WERI-Rb-1 (cell line): ENCODE measurements around the gene MYOM1.
"Not testable (repeated sequence)": the region's sequence is repeated elsewhere in the genome, so short reads cannot be mapped to it uniquely, and the experiment has no call there.

Source experiments
- DNase-seq: peaks from one replicate; pipeline ENCODE4 v3.0.0-alpha.2; 2020
- H3K27ac ChIP-seq: fragments of 250-450 bp; sonication (Bioruptor Pico); 2 replicates; pipeline ENCODE4 v1.5.1; 2020; ENCODE audit warnings: mild to moderate bottlenecking, moderate library complexity
- H3K27me3 ChIP-seq: fragments of 250-450 bp; sonication (Bioruptor Pico); 2 replicates; pipeline ENCODE4 v1.5.1; 2021; ENCODE audit warnings: mild to moderate bottlenecking, low read depth, moderate library complexity; ENCODE audit not compliant: insufficient read depth, severe bottlenecking
- H3K36me3 ChIP-seq: fragments of 250-450 bp; sonication (Bioruptor Pico); 2 replicates; pipeline ENCODE4 v1.5.1; 2020; ENCODE audit warnings: mild to moderate bottlenecking, moderate library complexity
- H3K4me3 ChIP-seq: 2 replicates; pipeline ENCODE4 v1.5.1; 2011; ENCODE audit warnings: low read depth, mild to moderate bottlenecking, control low read depth, low read length
- H3K9me3 ChIP-seq: fragments of 250-450 bp; sonication (Bioruptor Pico); 2 replicates; pipeline ENCODE4 v1.5.1; 2021; ENCODE audit warnings: mild to moderate bottlenecking, moderate library complexity; ENCODE audit not compliant: severe bottlenecking
- TF ChIP-seq, protein P1 (sequence below): IDR thresholded peaks from 2 replicates; pipeline ENCODE4 v1.5.1; 2011; ENCODE audit warnings: low read depth, mild to moderate bottlenecking, control low read depth, inconsistent platforms, low read length

The MYOM1 gene

DNA sequence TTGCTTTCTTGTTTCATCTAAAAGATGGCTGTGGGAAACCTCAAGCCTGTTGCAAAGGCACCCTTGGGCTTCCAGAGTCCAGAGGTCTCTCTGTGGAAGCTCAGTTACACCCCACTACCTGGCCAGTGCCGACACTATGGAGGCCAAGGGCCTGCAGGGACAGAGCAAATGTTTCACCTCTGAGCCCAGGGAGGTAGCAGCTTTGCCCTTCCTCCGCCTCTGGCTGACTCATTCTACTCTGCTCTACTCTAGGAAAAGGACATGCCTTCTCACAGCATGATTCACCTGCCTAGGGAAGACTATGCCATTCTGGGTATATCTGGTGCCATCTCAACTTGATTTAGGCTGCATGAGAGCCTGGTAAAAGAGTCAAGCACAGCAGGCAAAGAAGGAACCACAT lies 12.2 kb downstream of the MYOM1 start:
- peaks cover 3% of the 10 kb centered on the region for H3K9me3 ChIP-seq
- no peak overlapping the region for H3K4me3 ChIP-seq
- H3K27me3 ChIP-seq = no peaks in the 10 kb centered on the region
- no peak for DNase-seq
- H3K36me3 ChIP-seq = no peaks in the 10 kb centered on the region
- TF ChIP-seq, protein P1, sequence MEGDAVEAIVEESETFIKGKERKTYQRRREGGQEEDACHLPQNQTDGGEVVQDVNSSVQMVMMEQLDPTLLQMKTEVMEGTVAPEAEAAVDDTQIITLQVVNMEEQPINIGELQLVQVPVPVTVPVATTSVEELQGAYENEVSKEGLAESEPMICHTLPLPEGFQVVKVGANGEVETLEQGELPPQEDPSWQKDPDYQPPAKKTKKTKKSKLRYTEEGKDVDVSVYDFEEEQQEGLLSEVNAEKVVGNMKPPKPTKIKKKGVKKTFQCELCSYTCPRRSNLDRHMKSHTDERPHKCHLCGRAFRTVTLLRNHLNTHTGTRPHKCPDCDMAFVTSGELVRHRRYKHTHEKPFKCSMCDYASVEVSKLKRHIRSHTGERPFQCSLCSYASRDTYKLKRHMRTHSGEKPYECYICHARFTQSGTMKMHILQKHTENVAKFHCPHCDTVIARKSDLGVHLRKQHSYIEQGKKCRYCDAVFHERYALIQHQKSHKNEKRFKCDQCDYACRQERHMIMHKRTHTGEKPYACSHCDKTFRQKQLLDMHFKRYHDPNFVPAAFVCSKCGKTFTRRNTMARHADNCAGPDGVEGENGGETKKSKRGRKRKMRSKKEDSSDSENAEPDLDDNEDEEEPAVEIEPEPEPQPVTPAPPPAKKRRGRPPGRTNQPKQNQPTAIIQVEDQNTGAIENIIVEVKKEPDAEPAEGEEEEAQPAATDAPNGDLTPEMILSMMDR = no peak
- no peak overlapping the region for H3K27ac ChIP-seq

DNA sequence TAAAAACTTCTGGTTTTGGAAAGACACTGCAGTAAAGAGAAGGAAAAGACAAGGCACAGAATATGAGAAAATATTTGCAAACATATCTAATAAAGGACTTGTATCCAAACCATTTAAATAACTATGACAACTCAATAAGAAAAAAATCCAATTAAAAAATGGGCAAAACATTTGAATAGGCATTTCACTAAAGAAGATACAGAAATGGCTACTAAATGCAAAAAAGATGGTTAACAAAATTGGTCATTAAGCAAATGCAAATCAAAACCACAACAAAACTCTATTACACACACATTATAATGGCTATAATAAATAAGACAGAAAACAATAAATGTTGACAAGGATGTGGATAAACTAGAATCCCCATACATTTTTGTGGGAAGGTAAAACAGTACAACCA lies 14.5 kb downstream of the MYOM1 start:
- Histone ChIP-seq H3K27ac (no peak overlapping the region), H3K27me3 (no peaks in the 10 kb centered on the region), H3K4me3 (no peak overlapping the region), H3K9me3 (peaks cover 3% of the 10 kb centered on the region), H3K36me3 (no peaks in the 10 kb centered on the region)
- TF ChIP-seq, protein P1 = no peak
- DNase-seq = no peak

DNA sequence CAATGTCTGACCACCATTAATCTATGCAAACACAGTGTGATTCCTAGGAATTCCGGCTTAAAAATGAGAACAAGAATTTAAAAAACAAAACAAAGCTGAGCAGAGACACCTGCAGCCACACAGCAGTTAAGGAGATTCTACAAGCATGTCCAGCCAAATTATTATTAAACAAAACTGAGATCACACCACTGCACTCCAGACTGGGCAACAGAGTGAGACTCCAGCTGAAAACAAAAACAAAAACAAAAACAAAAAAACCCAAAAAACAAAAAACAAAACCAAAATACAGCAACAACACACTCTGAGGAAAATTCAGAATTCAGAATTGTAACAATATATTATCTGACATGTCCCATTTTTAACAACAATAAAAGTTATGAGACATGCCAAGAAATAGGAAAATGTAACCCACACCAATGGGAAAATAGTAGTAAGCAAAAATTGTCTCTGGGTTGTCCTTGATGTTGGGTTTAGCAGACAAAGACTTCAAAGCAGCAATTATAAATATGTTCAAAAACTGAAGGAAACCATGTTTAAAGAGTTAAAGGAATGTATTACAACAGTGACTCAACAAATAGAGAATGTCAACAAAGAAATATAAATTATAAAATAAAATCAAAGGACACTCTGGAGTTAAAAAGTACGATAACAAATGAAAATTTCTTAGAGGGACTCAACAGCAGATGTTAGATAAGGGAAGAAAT lies 19.7 kb downstream of the MYOM1 start:
- no peak overlapping the region for H3K4me3 ChIP-seq
- H3K36me3 ChIP-seq = no peaks in the 10 kb centered on the region
- no peak for DNase-seq
- H3K27ac ChIP-seq = no peak overlapping the region
- H3K9me3 ChIP-seq = no peaks in the 10 kb centered on the region
- no peaks in the 10 kb centered on the region for H3K27me3 ChIP-seq
- TF ChIP-seq, protein P1 = no peak

DNA sequence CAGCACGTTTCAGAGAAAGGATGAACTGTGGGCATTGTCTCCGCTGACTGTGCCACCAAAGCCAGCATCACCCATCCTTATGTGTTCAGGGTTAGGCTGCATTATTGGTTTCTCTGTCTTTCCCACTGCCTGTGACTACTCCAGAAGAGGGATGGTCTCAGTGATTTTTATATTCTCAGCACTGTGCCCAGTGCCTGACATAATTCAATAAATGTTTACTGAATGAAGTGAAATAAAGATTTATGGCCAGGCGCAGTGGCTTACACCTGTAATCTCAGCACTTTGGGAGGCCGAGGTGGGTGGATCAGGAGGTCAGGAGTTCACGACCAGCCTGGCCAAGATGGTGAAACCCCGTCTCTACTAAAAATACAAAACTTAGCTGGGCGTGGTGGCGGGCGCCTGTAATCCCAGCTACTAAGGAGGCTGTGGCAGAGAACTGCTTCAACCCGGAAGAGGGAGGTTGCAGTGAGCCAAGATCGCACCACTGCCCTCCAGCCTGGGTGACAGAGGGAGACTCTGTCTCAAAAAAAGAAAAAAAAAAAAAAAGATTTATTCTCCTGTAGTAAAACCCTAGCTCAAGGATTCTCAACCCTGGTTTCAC lies 21.4 kb downstream of the MYOM1 start:
- not testable (repeated sequence) for H3K36me3 ChIP-seq, DNase-seq, H3K27ac ChIP-seq, H3K4me3 ChIP-seq, H3K27me3 ChIP-seq, H3K9me3 ChIP-seq

DNA sequence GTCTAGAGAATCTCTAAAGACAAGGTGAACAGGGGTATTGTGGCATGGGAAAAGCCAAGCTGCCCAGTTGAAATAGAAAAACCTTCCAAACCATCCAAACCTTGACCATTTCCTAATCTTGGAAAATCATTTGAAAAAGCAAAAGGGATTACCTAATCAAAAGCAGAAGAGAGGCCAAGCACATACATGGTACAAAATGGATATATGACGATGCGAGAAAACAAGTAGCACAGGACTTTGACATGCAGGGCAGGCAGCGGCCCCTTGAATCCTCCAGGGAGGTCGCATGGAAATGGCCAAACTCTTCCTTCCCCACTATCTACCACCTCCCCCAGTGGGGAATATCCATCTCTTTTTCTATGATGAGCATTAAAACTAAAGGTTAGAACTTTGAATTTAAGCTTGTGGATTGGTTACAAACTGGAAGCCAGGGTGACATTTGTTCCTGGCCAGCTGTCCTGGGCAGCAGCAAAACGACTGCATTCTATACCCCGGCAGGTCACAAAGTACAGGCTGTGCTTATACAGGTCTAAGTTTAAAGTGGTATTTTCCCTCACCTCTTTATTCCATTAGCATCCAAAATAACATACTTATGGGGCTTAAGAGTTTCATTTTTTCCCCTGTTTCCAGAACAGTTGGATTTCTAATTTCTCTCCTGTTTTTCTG lies 24.7 kb downstream of the MYOM1 start:
- DNase-seq = no peak

DNA sequence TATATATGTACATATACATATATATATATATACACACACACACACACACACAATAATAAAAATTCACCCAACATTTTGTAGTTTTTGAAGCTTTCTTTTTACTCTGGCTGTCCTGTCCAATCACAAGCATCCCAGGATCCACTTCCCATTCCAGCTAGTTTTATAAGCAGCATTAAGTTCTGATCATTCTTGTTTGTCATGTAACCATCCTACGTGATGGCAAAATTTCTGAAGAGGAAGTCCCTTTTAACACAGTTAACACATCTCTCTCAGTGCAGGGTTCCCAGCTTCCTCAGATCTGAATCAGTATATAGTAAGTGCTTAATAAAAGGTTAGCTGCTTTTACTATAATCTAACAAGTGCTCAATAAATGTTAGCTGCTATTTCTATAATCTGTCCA lies 26.4 kb downstream of the MYOM1 start:
- no peaks in the 10 kb centered on the region for H3K36me3 ChIP-seq
- H3K9me3 ChIP-seq = no peaks in the 10 kb centered on the region
- H3K27ac ChIP-seq = no peak overlapping the region
- DNase-seq = no peak
- H3K4me3 ChIP-seq = no peak overlapping the region
- TF ChIP-seq, protein P1 = no peak
- no peaks in the 10 kb centered on the region for H3K27me3 ChIP-seq

More for the DNA sequence above, 24.7 kb downstream of the MYOM1 start:
- no peak overlapping the region for H3K4me3 ChIP-seq
- no peaks in the 10 kb centered on the region for H3K27me3 ChIP-seq
- TF ChIP-seq, protein P1 = no peak
- no peak overlapping the region for H3K27ac ChIP-seq
- no peaks in the 10 kb centered on the region for H3K36me3 ChIP-seq
- H3K9me3 ChIP-seq = no peaks in the 10 kb centered on the region
